OCI-LY3 (cell line): ENCODE results near the gene C19orf81.

ENCODE experiments used
- EZH2phosphoT487 ChIP-seq: fragments of 200-600 bp; shearing (Covaris generic); IDR thresholded peaks from 2 replicates; pipeline ENCODE4 v1.6.1; 2018; ENCODE audit warnings: antibody characterized with exemption, mixed run types, low read depth
- TF ChIP-seq, protein P1 (sequence below): fragments of 200-600, 300-600 bp; sonication (generic); IDR thresholded peaks from 2 replicates; pipeline ENCODE4 v1.5.1; 2014; ENCODE audit warnings: antibody characterized with exemption, low read length, low read depth

DNA sequence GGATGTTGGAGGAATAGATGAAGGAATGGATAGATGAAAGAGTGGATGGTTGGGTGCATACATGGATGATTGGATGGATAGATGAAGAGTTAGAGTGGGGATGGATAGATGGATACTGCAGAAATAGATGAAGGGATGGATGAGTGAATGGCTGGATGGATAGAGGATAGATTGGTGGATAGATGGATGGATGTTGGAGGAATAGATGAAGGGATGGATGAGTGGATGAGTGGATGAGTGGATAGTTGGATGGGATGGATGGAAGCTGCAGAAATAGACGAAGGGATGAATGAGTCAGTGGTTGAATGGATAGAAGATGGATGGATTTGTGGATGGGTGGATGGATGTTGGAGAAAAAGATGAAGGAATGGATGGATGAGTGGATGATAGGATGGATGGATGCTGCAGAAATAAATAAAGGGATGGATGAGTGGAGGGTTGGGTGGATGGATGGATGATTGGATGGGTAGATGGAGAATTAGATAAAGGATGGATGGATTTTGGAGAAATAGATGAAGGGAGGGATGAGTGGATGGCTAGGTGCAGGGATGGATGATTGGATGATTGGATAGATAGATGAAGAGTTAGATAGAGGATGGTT, 4.8 kb upstream of the C19orf81 start:
- TF ChIP-seq, protein P1, sequence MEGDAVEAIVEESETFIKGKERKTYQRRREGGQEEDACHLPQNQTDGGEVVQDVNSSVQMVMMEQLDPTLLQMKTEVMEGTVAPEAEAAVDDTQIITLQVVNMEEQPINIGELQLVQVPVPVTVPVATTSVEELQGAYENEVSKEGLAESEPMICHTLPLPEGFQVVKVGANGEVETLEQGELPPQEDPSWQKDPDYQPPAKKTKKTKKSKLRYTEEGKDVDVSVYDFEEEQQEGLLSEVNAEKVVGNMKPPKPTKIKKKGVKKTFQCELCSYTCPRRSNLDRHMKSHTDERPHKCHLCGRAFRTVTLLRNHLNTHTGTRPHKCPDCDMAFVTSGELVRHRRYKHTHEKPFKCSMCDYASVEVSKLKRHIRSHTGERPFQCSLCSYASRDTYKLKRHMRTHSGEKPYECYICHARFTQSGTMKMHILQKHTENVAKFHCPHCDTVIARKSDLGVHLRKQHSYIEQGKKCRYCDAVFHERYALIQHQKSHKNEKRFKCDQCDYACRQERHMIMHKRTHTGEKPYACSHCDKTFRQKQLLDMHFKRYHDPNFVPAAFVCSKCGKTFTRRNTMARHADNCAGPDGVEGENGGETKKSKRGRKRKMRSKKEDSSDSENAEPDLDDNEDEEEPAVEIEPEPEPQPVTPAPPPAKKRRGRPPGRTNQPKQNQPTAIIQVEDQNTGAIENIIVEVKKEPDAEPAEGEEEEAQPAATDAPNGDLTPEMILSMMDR = no peak
- no peak for TF ChIP-seq EZH2phosphoT487
